ENCODE measurements around the gene SUSD4.

SUSD4 gene

GRCh38 chr1:223208164-223209076 is 155.6 kb downstream of the SUSD4 start:
- DNase-seq, result no peak

GRCh38 chr1:223207293-223208066 is 156.5 kb downstream of the SUSD4 start:
- no peak for DNase-seq

- no peak for DNase-seq
These were observed 159.6 kb downstream of the SUSD4 start for GRCh38 chr1:223204424-223204823.

GRCh38 chr1:223203694-223204093 is 160.3 kb downstream of the SUSD4 start:
- DNase-seq, result no peak

GRCh38 chr1:223203034-223203408 is 161.0 kb downstream of the SUSD4 start:
- no peak for DNase-seq

GRCh38 chr1:223202376-223203033 is 161.5 kb downstream of the SUSD4 start:
- no peak for DNase-seq

- DNase-seq, result no peak
These were observed 162.0 kb downstream of the SUSD4 start for GRCh38 chr1:223201967-223202366.

GRCh38 chr1:223200903-223201302 is 163.1 kb downstream of the SUSD4 start:
- no peak for DNase-seq

- DNase-seq, result no peak
These were observed 164.8 kb downstream of the SUSD4 start for GRCh38 chr1:223199094-223199647.

- DNase-seq, result no peak
These were observed 165.4 kb downstream of the SUSD4 start for GRCh38 chr1:223198628-223198965.

- DNase-seq, result no peak
These were observed 165.9 kb downstream of the SUSD4 start for GRCh38 chr1:223197923-223198627.

GRCh38 chr1:223189903-223190724 is 173.9 kb downstream of the SUSD4 start:
- DNase-seq, result no peak

GRCh38 chr1:223189525-223189902 is 174.5 kb downstream of the SUSD4 start:
- DNase-seq, result no peak

- no peak for DNase-seq
These were observed 175.2 kb downstream of the SUSD4 start for GRCh38 chr1:223188618-223189356.

GRCh38 chr1:223186800-223187199 is 177.2 kb downstream of the SUSD4 start:
- DNase-seq, result no peak

GRCh38 chr1:223183268-223183862 is 180.6 kb downstream of the SUSD4 start:
- DNase-seq, result no peak

GRCh38 chr1:223180731-223181321 is 183.2 kb downstream of the SUSD4 start:
- DNase-seq, result no peak

- no peak for DNase-seq
These were observed 184.2 kb downstream of the SUSD4 start for GRCh38 chr1:223179786-223180185.

GRCh38 chr1:223179280-223179679 is 184.7 kb downstream of the SUSD4 start:
- no peak for DNase-seq

- DNase-seq, result no peak
These were observed 186.3 kb downstream of the SUSD4 start for GRCh38 chr1:223177681-223178080.

Data from activated gamma-delta T cell (primary cell).